Brain microvascular endothelial cell (primary cell): ENCODE data around the gene CDKL1.

Experiments used
- DNase-seq: peaks from one replicate; pipeline ENCODE4 v3.0.0-alpha.2; 2020
- H3K27ac ChIP-seq: fragments of 250-450 bp; sonication (Bioruptor Pico); 2 replicates; pipeline ENCODE4 v1.5.1; 2020; ENCODE audit warnings: mild to moderate bottlenecking, moderate library complexity
- H3K27me3 ChIP-seq: fragments of 250-450 bp; sonication (Bioruptor Pico); replicated peaks from 2 replicates; pipeline ENCODE4 v1.5.1; 2020; ENCODE audit warnings: mild to moderate bottlenecking
- H3K36me3 ChIP-seq: fragments of 250-450 bp; sonication (Bioruptor Pico); replicated peaks from 2 replicates; pipeline ENCODE4 v1.5.1; 2020; ENCODE audit warnings: mild to moderate bottlenecking
- H3K4me3 ChIP-seq: 2 replicates; pipeline ENCODE4 v1.5.1; 2011; ENCODE audit warnings: low read depth, mild to moderate bottlenecking, control low read depth, low read length, moderate library complexity
- in situ Hi-C: cut with HindIII; loops from 2 replicates; pipeline ENCODE4 v1.10.0; 2017; ENCODE audit warnings: low sequenced_read_pairs, low pct_ligation_motif_present
- TF ChIP-seq, protein P1 (sequence below): IDR thresholded peaks from 2 replicates; pipeline ENCODE4 v1.5.1; 2011; ENCODE audit warnings: low read depth, mild to moderate bottlenecking, moderate library complexity, low read length, control low read depth, inconsistent platforms; ENCODE audit errors: missing control alignments

Gene CDKL1

DNA sequence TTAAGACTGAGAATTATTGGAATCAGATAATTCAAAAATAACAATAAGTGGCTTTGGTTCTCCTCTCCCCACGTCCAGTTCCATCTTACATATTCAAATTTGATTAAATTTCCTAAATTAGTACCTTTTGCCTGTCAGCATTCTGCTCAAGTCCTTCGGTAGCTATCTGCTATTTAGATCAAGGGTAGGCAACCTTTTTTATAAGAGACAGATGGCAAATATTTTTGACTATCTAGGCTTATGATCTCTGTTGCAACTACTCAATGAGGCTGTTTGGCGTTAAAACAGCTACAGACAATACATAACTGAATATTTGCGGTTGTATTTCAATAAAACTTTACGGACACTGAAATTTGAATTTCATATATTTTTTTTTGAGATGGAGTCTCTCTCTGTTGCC, 106.4 kb downstream of the CDKL1 start:
- DNase-seq = no peak
- H3K27me3 ChIP-seq = no peaks in the 10 kb centered on the region
- no peak overlapping the region for H3K4me3 ChIP-seq
- no peak overlapping the region for H3K27ac ChIP-seq
- TF ChIP-seq, protein P1, sequence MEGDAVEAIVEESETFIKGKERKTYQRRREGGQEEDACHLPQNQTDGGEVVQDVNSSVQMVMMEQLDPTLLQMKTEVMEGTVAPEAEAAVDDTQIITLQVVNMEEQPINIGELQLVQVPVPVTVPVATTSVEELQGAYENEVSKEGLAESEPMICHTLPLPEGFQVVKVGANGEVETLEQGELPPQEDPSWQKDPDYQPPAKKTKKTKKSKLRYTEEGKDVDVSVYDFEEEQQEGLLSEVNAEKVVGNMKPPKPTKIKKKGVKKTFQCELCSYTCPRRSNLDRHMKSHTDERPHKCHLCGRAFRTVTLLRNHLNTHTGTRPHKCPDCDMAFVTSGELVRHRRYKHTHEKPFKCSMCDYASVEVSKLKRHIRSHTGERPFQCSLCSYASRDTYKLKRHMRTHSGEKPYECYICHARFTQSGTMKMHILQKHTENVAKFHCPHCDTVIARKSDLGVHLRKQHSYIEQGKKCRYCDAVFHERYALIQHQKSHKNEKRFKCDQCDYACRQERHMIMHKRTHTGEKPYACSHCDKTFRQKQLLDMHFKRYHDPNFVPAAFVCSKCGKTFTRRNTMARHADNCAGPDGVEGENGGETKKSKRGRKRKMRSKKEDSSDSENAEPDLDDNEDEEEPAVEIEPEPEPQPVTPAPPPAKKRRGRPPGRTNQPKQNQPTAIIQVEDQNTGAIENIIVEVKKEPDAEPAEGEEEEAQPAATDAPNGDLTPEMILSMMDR = no peak
- no peaks in the 10 kb centered on the region for H3K36me3 ChIP-seq
- in situ Hi-C loops = no loop called here

DNA sequence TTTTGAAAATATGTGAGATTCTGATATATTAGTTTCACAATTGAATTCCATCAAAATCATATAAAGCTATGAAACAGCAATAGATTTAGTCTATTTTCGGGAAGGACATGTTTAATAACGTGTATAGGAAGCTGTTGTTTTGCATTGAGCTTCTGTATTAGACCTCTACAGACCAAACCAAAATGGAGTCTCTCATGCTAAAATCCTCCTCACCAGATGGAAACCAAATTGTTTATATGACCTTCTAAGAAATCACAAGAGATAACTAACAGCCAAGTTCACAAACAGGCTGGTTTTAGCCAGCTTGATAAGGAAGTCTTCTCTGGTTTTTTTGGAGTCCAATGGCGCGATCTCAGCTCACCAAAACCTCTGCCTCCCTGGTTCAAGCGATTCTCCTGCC, 108.5 kb downstream of the CDKL1 start:
- Histone ChIP-seq H3K27ac (no peak overlapping the region), H3K4me3 (no peak overlapping the region), H3K36me3 (no peaks in the 10 kb centered on the region), H3K27me3 (no peaks in the 10 kb centered on the region)
- TF ChIP-seq, protein P1 = no peak
- no peak for DNase-seq
- in situ Hi-C loops = no loop called here

DNA sequence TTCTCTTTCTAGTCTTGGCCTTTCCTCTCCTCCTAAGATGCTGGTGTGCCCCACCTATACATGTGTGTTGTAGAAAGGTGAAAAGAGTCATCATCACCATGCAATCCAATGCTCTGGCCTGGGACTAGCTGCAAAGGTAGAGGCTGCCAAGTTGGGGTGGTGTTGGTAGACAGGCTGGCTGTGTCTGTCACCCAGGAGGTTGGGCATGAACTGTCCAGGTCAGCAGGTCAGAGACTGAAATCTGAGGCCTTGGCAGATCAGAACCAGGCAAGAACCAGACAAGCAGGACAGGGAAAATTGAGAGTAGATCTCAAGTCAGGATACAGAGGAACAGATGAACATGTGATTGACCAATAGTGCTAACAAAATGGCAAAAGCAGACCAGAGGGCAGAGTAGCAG, 110.8 kb downstream of the CDKL1 start:
- no peaks in the 10 kb centered on the region for H3K27me3 ChIP-seq
- DNase-seq = no peak
- no peak overlapping the region for H3K27ac ChIP-seq
- H3K4me3 ChIP-seq = no peak overlapping the region
- TF ChIP-seq, protein P1 = no peak
- H3K36me3 ChIP-seq = no peaks in the 10 kb centered on the region
- in situ Hi-C loops = no loop called here
